Fibroblast of lung (primary cell): ENCODE measurements around the gene CRYL1. TPM values are rescaled to one million over a fixed set of nuclear protein-coding genes. Genes with fewer than 3 reads are reported as not detected.

Source experiments
- DNase-seq, 2 donors: peaks; one replicate each; pipeline versions ENCODE4 v3.0.0 to v3.0.0-alpha.2; 2010; ENCODE audit warnings: low read depth in 2 of 2
- H2AFZ ChIP-seq: 2 replicates; pipeline ENCODE4 v1.5.1; 2012; ENCODE audit warnings: low read length, control low read depth, inconsistent platforms
- H3K27ac ChIP-seq: 2 replicates; pipeline ENCODE4 v1.5.1; 2011; ENCODE audit warnings: low read length, control low read depth; ENCODE audit not compliant: insufficient read depth
- H3K27me3 ChIP-seq: 2 replicates; pipeline ENCODE4 v1.5.1; 2011; ENCODE audit warnings: mild to moderate bottlenecking, low read length; ENCODE audit not compliant: control insufficient read depth, insufficient read depth
- H3K36me3 ChIP-seq: 2 replicates; pipeline ENCODE4 v1.5.1; 2011; ENCODE audit warnings: low read length; ENCODE audit not compliant: control insufficient read depth, insufficient read depth
- H3K4me1 ChIP-seq: 2 replicates; pipeline ENCODE4 v1.5.1; 2011; ENCODE audit warnings: low read length; ENCODE audit not compliant: control insufficient read depth, insufficient read depth; ENCODE audit errors: extremely low read depth
- H3K4me2 ChIP-seq: 2 replicates; pipeline ENCODE4 v1.5.1; 2011; ENCODE audit warnings: low read length, control low read depth; ENCODE audit not compliant: insufficient read depth; ENCODE audit errors: extremely low read depth
- H3K4me3 ChIP-seq, 4 experiments: fragments of 200-600 bp in 1 of 4; sonication (generic) in 1 of 4; replicated peaks in 1 of 4; 2 replicates each; pipeline ENCODE4 v1.5.1; 2011 to 2016; ENCODE audit warnings: low read length in 4 of 4, low read depth in 3 of 4, mild to moderate bottlenecking in 3 of 4, control low read depth in 2 of 4, inconsistent platforms in 1 of 4, mixed read lengths in 1 of 4; ENCODE audit not compliant: insufficient read depth in 1 of 4; ENCODE audit errors: control extremely low read depth in 1 of 4
- H3K79me2 ChIP-seq: 2 replicates; pipeline ENCODE4 v1.5.1; 2012; ENCODE audit warnings: mild to moderate bottlenecking, low read length, inconsistent platforms; ENCODE audit not compliant: control insufficient read depth, insufficient read depth
- H3K9ac ChIP-seq: 2 replicates; pipeline ENCODE4 v1.5.1; 2011; ENCODE audit warnings: mild to moderate bottlenecking, low read length, control low read depth; ENCODE audit not compliant: insufficient read depth
- H3K9me3 ChIP-seq: 2 replicates; pipeline ENCODE4 v1.5.1; 2012; ENCODE audit warnings: low read depth, low read length; ENCODE audit not compliant: control insufficient read depth, insufficient read depth
- H4K20me1 ChIP-seq: 2 replicates; pipeline ENCODE4 v1.5.1; 2011; ENCODE audit warnings: low read length; ENCODE audit not compliant: control insufficient read depth, insufficient read depth; ENCODE audit errors: extremely low read depth
- EZH2 ChIP-seq: IDR thresholded peaks from 2 replicates; pipeline ENCODE4 v1.5.1; 2012; ENCODE audit warnings: low read length, control low read depth, mild to moderate bottlenecking; ENCODE audit errors: missing control alignments
- polyA plus RNA-seq, 2 donors: library from polyadenylated mRNA; depleted of rRNA in 1 of 2; stranded (reverse) in 1 of 2; unstranded in 1 of 2; fragments of >200 nt; gene quantifications; 2 replicates each; pipeline ENCODE4 v1.2.1, GENCODE V29; 2011 to 2012; ENCODE audit warnings: missing spikeins in 1 of 2
- total RNA-seq: library from RNA; depleted of rRNA; stranded (reverse); fragments of >200 nt; gene quantifications from 2 replicates; pipeline ENCODE4 v1.2.1, GENCODE V29; 2014
- TF ChIP-seq, protein P1 (sequence below), 2 donors: IDR thresholded peaks in 1 of 2; conservative IDR thresholded peaks in 1 of 2; 1 replicate in 1 of 2; 2 replicates in 1 of 2; pipeline ENCODE4 v1.5.1; 2011 to 2012; ENCODE audit warnings: low read length in 2 of 2, control low read depth in 1 of 2, inconsistent platforms in 1 of 2, low read depth in 1 of 2, mild to moderate bottlenecking in 1 of 2

The CRYL1 gene
- total and polyA plus RNA-seq, 2 donors (not counting 1 experiment from before 2014, with no cell fraction given), result 18.3 to 20.1 TPM

DNA sequence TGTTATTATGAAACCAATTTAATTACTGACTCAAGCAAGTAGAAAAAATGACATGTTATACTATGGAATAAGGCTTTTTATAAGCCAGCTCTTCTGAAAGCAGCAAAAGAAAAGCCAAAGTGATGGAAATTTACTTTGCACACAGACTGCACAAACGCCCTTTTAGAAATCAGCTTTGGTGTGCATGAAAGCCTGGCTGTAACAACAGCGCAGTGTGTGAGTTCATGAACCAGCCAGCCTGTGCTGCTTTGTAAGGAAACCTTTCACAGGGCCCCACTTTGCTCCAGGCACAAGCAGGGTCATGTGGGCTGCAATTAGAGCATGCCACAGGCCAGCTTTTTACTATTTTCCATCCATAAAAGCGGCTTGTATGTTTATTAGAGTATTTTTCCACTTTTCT is 27.7 kb upstream of the CRYL1 start:
- TF ChIP-seq, protein P1, sequence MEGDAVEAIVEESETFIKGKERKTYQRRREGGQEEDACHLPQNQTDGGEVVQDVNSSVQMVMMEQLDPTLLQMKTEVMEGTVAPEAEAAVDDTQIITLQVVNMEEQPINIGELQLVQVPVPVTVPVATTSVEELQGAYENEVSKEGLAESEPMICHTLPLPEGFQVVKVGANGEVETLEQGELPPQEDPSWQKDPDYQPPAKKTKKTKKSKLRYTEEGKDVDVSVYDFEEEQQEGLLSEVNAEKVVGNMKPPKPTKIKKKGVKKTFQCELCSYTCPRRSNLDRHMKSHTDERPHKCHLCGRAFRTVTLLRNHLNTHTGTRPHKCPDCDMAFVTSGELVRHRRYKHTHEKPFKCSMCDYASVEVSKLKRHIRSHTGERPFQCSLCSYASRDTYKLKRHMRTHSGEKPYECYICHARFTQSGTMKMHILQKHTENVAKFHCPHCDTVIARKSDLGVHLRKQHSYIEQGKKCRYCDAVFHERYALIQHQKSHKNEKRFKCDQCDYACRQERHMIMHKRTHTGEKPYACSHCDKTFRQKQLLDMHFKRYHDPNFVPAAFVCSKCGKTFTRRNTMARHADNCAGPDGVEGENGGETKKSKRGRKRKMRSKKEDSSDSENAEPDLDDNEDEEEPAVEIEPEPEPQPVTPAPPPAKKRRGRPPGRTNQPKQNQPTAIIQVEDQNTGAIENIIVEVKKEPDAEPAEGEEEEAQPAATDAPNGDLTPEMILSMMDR (conservative IDR thresholded peaks at IDR 0.05 in 1 of 2, IDR thresholded peaks at IDR 0.05 in 1 of 2; ENCODE audit: low read depth in 1 of 2, low read length in 2 of 2), result no peak
- TF ChIP-seq EZH2, result no peak
- Histone ChIP-seq H3K4me1 (no peaks in the 10 kb centered on the region), H3K36me3 (no peaks in the 10 kb centered on the region), H3K27me3 (no peaks in the 10 kb centered on the region), H3K27ac (no peak overlapping the region), H4K20me1 (no peaks in the 10 kb centered on the region), H3K79me2 (no peaks in the 10 kb centered on the region), H3K9ac (no peak overlapping the region), H3K4me3 (no peak overlapping the region), H3K9me3 (no peaks in the 10 kb centered on the region), H3K4me2 (no peak overlapping the region), H2AFZ (peak overlapping the region; percentile 33)
- DNase-seq, result peak in 1 of 2 donors; percentile 29

DNA sequence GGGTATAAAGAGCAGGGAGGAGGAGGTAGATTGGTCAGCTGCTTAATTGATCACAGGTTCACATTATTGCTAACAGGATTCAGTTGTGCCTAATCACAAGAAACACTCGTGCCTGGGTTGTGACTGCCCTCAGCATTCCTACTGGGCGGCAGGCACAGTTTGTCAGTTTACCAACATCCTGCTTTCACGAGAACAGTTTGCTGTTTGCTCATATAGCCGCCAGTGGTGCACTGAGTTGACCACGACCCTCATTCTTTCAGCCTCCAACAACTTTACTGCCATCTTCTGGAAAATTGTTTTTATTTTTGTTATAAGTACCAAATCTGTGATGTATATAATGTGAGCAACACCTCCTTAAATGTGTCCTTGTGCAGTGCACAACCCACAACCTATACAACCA is 25.1 kb upstream of the CRYL1 start:
- Histone ChIP-seq H3K9ac (no peak overlapping the region), H3K36me3 (no peaks in the 10 kb centered on the region), H3K27ac (no peak overlapping the region), H3K27me3 (no peaks in the 10 kb centered on the region), H3K9me3 (no peaks in the 10 kb centered on the region), H2AFZ (no peak overlapping the region), H3K79me2 (no peaks in the 10 kb centered on the region), H4K20me1 (no peaks in the 10 kb centered on the region), H3K4me2 (no peak overlapping the region), H3K4me3 (no peak overlapping the region), H3K4me1 (no peaks in the 10 kb centered on the region)
- no peak for DNase-seq
- TF ChIP-seq, protein P1 (conservative IDR thresholded peaks at IDR 0.05 in 1 of 2, IDR thresholded peaks at IDR 0.05 in 1 of 2; ENCODE audit: low read depth in 1 of 2, low read length in 2 of 2), result no peak
- TF ChIP-seq EZH2, result no peak

DNA sequence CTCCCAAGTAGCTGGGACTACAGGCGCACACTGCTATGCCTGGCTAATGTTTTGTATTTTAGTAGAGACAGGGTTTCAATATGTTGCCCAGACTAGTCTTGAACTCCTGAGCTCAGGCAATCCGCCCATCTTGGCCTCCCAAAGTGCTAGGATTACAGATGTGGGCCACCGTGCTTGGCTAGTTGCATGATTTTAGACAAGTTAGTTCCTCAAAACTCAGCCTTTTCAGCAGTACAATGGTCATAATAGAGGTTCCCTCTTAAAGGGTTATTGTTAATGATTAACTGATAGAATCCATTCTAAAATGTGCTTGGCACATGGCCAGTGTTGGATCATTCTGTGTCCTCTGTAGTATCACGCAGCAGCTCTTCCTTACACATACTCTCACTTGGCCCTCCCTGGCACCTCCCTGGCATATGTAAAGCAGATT is 21.8 kb upstream of the CRYL1 start:
- H2AFZ ChIP-seq, result no peak overlapping the region
- DNase-seq, result no peak
- TF ChIP-seq, protein P1 (conservative IDR thresholded peaks at IDR 0.05 in 1 of 2, IDR thresholded peaks at IDR 0.05 in 1 of 2; ENCODE audit: low read depth in 1 of 2, low read length in 2 of 2), result no peak
- no peak for TF ChIP-seq EZH2

More for the DNA sequence above, 21.8 kb upstream of the CRYL1 start:
- H4K20me1 ChIP-seq, result no peaks in the 10 kb centered on the region
- no peaks in the 10 kb centered on the region for H3K79me2 ChIP-seq
- no peak overlapping the region for H3K9ac ChIP-seq
- H3K27me3 ChIP-seq, result peaks cover 3% of the 10 kb centered on the region
- no peak overlapping the region for H3K27ac ChIP-seq
- H3K36me3 ChIP-seq, result no peaks in the 10 kb centered on the region
- no peaks in the 10 kb centered on the region for H3K4me1 ChIP-seq
- no peaks in the 10 kb centered on the region for H3K9me3 ChIP-seq
- H3K4me3 ChIP-seq, result no peak overlapping the region
- H3K4me2 ChIP-seq, result no peak overlapping the region
